ENCODE results near the gene SPRING1. TPM values are rescaled to one million over a fixed set of nuclear protein-coding genes. Genes with fewer than 3 reads are reported as not detected.
"Not testable (repeated sequence)": the region's sequence is repeated elsewhere in the genome, so short reads cannot be mapped to it uniquely, and the experiment has no call there.

SPRING1 gene
- total RNA-seq, 1 donor from 2014 or later, result 16.0 TPM

DNA sequence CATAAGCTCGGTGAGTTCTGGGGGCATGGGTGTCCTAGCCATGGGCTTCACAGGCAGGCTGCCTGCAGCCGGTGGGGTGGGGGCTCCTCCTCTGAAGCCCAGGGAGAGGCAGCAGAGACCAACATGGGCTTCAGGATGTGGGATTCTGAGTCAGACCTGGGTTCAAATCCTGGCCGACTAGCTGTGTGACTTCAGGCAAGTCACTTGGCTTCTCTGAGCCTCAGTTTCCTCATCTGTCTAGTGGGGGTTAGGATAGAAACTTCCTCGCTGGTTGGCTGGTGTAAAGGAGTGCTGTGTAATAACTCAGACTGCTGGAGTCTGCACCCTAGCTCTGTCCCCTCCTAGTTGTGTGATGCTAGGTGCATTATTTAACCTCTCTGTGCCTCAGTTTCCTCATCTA lies 12.4 kb upstream of the SPRING1 start:
- no peaks in the 10 kb centered on the region for H3K4me1 ChIP-seq
- H3K27ac ChIP-seq, result no peak overlapping the region
- intact Hi-C loops (cut with DNase I), result no loop called here

DNA sequence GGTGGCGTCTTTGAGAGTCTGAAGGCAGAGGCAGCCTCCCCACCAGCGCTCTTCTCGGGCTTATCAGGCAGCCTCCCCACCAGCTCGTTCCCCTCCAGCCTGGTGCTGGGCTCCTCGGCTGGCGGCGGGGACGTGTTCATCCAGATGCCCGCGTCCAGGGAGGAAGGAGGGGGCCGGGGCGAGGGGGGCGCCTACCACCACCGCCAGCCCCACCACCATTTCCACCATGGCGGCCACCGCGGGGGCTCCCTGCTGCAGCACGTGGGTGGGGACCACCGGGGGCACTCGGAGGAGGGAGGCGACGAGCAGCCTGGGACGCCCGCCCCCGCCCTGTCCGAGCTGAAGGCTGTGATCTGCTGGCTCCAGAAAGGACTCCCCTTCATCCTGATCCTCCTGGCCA lies 12.0 kb upstream of the SPRING1 start:
- H3K4me3 ChIP-seq, result no peak overlapping the region
- no peak overlapping the region for H3K27ac ChIP-seq
- H3K4me1 ChIP-seq, result no peaks in the 10 kb centered on the region
- no peaks in the 10 kb centered on the region for H3K36me3 ChIP-seq
- no peaks in the 10 kb centered on the region for H3K27me3 ChIP-seq
- no peak for DNase-seq (ENCODE audit: low spot score in 2 of 2)
- no peaks in the 10 kb centered on the region for H3K9me3 ChIP-seq
- intact Hi-C loops (cut with DNase I), result no loop called here
- TF ChIP-seq, protein P1, sequence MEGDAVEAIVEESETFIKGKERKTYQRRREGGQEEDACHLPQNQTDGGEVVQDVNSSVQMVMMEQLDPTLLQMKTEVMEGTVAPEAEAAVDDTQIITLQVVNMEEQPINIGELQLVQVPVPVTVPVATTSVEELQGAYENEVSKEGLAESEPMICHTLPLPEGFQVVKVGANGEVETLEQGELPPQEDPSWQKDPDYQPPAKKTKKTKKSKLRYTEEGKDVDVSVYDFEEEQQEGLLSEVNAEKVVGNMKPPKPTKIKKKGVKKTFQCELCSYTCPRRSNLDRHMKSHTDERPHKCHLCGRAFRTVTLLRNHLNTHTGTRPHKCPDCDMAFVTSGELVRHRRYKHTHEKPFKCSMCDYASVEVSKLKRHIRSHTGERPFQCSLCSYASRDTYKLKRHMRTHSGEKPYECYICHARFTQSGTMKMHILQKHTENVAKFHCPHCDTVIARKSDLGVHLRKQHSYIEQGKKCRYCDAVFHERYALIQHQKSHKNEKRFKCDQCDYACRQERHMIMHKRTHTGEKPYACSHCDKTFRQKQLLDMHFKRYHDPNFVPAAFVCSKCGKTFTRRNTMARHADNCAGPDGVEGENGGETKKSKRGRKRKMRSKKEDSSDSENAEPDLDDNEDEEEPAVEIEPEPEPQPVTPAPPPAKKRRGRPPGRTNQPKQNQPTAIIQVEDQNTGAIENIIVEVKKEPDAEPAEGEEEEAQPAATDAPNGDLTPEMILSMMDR (IDR thresholded peaks at IDR 0.05), result no peak

More for the DNA sequence above, 12.4 kb upstream of the SPRING1 start:
- TF ChIP-seq, protein P1 (IDR thresholded peaks at IDR 0.05), result no peak
- H3K27me3 ChIP-seq, result no peaks in the 10 kb centered on the region
- no peaks in the 10 kb centered on the region for H3K9me3 ChIP-seq
- no peak for DNase-seq (ENCODE audit: low spot score in 2 of 2)
- no peak overlapping the region for H3K4me3 ChIP-seq
- no peaks in the 10 kb centered on the region for H3K36me3 ChIP-seq

DNA sequence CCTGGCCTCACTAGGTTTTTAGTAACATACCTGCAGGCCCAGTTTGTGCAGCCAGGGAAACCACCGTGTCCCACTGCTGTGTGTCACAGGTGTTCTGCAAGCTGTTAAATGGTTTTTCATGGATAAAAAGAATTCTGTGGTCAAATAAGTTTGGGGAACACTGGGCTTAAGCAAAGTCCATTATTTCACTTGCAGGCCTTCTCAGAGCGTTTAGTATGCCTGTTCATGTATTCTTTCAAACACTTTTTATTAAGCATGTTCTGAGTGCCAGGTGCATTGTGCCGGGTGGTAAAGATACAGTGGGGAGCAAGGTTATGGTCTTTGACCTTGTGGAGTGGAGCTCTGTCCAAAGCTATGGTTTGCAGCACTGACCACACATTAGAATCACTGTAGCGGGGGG lies 7.7 kb upstream of the SPRING1 start:
- intact Hi-C loops (cut with DNase I), result no loop called here
- no peaks in the 10 kb centered on the region for H3K9me3 ChIP-seq

DNA sequence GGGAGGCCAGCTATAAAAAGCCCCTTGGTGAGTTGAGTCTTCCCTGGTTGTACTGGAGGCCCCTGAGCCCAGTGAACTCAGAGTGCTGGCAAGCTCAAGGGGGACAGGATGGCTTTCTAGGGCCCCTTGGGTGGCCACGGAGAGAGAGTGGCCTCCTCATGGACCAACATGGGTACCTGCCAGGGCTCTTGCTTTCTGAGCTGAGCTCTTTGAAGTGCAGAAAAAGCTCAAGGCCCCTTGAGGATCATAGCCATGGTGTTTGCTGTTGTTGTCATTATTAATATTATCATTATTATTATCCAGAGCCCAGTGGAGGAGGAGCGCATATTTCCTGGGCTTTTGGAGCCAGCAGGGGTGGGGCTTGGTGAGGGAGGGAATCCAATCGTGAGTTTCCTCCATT lies 6.9 kb upstream of the SPRING1 start:
- intact Hi-C loops (cut with DNase I), result no loop called here
- no peaks in the 10 kb centered on the region for H3K4me1 ChIP-seq
- H3K27me3 ChIP-seq, result no peaks in the 10 kb centered on the region
- TF ChIP-seq, protein P1 (IDR thresholded peaks at IDR 0.05), result no peak
- no peak for DNase-seq (ENCODE audit: low spot score in 2 of 2)
- H3K9me3 ChIP-seq, result no peaks in the 10 kb centered on the region
- no peak overlapping the region for H3K27ac ChIP-seq
- H3K4me3 ChIP-seq, result no peak overlapping the region
- H3K36me3 ChIP-seq, result no peaks in the 10 kb centered on the region

More for the DNA sequence above, 7.7 kb upstream of the SPRING1 start:
- no peak for DNase-seq (ENCODE audit: low spot score in 2 of 2)
- Histone ChIP-seq H3K4me3 (no peak overlapping the region), H3K36me3 (no peaks in the 10 kb centered on the region), H3K27me3 (no peaks in the 10 kb centered on the region), H3K4me1 (no peaks in the 10 kb centered on the region), H3K27ac (no peak overlapping the region)
- TF ChIP-seq, protein P1 (IDR thresholded peaks at IDR 0.05), result no peak

DNA sequence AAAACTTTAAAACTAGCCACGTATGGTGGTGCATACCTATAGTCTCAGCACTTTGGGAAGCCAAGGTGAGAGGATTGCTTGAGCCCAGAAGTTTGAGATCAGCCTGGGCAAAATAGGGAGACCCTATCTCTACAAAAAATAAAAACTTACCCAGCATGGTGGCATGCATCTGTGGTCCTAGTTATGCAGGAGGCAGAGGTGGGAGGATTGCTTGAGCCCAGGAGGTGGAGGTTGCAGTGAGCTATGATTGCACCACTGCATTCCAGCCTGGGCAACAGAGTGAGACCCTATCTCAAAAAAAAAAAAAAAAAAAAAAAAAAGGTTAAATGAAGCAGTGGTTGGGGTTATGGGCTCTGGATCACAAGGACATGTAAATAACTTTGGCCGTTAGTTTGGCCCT lies 4.9 kb upstream of the SPRING1 start:
- H3K9me3 ChIP-seq; H3K4me3 ChIP-seq; H3K4me1 ChIP-seq; H3K27ac ChIP-seq; intact Hi-C loops (cut with DNase I); H3K36me3 ChIP-seq; H3K27me3 ChIP-seq; DNase-seq (ENCODE audit: low spot score in 2 of 2): not testable (repeated sequence)

DNA sequence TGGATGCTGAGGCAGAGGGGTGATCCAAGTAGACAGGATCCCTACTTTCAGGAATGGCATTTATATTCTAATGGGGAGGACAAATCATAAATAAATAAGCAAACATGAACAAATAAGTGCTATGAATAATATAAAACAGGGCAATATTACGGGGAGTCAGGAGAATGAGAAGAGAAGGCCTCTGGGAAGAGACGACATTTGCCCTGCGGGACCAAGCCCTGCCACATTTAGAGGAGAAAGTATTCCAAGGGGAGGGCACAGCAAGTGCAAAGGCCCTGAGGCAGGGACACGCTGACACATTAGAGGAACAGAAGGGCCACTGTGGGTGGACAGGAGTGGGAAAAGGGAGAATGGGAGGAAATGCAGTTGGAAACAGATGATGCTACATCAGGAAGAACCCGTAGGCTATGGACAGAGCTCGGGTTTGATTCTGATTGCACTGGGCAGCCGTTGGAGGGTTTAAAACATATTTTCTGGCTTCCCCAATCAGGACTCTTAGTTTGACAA lies 1.6 kb upstream of the SPRING1 start:
- TF ChIP-seq, protein P1 (IDR thresholded peaks at IDR 0.05), result no peak
- no peaks in the 10 kb centered on the region for H3K27me3 ChIP-seq
- H3K27ac ChIP-seq, result no peak overlapping the region
- no peak overlapping the region for H3K4me3 ChIP-seq
- no peaks in the 10 kb centered on the region for H3K9me3 ChIP-seq
- H3K36me3 ChIP-seq, result peaks cover 0 to 1% of the 10 kb centered on the region in 2 donors
- DNase-seq (ENCODE audit: low spot score in 2 of 2), result no peak
- H3K4me1 ChIP-seq, result peaks cover 0 to 6% of the 10 kb centered on the region in 2 donors
- intact Hi-C loops (cut with DNase I), result loop anchor here (10.0 kb wide), 2 partner anchors 145 to 445 kb away; partner anchors contain the start of gene HRK

All from ascending aorta (tissue), 2 donors.